ENCODE results near the gene FECH. TPM values are rescaled to one million over a fixed set of nuclear protein-coding genes. Genes with fewer than 3 reads are reported as not detected.
"Not testable (repeated sequence)": the region's sequence is repeated elsewhere in the genome, so short reads cannot be mapped to it uniquely, and the experiment has no call there.

The FECH gene
- total RNA-seq, 1 donor from 2014 or later, result 23.5 TPM

- H3K4me1 Mint-ChIP-seq (ENCODE audit: low read depth), result no peaks in the 10 kb centered on the region
- no peak overlapping the region for H3K27ac Mint-ChIP-seq
- no peaks in the 10 kb centered on the region for H3K9me3 Mint-ChIP-seq
- no peak for DNase-seq (ENCODE audit: low spot score)
- no peaks in the 10 kb centered on the region for H3K36me3 Mint-ChIP-seq (ENCODE audit: low read depth)
- peaks cover 2% of the 10 kb centered on the region for H3K27me3 Mint-ChIP-seq (ENCODE audit: insufficient read depth)
- H3K4me3 Mint-ChIP-seq, result no peak overlapping the region
- intact Hi-C loops (cut with micrococcal nuclease), result no loop called here
Observed at GRCh38 chr18:57539702-57540101, 46.8 kb downstream of the FECH start.

DNA sequence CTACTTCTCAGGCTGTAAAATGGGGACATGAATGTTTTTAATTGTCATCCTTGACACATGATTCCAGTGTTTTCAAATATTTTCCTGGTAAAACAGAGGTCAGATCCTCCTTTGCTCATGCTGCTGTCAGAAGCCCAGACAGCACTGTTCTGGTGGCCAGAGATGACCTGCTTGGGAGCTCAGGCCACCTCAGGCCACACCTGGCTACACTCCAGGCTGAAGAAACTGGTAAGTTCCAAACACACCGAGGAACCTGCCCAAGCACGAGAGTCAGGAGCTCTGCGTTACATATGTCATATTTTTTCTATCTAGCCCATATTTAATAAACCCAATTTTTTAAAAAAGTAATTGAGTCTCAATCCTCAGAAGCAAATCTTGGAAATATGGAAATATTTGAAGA, 47.9 kb downstream of the FECH start:
- no peak overlapping the region for H3K27ac Mint-ChIP-seq
- no peaks in the 10 kb centered on the region for H3K4me1 Mint-ChIP-seq (ENCODE audit: low read depth)
- H3K9me3 Mint-ChIP-seq, result no peaks in the 10 kb centered on the region
- no peaks in the 10 kb centered on the region for H3K36me3 Mint-ChIP-seq (ENCODE audit: low read depth)
- intact Hi-C loops (cut with micrococcal nuclease), result no loop called here
- DNase-seq (ENCODE audit: low spot score), result no peak
- peaks cover 2% of the 10 kb centered on the region for H3K27me3 Mint-ChIP-seq (ENCODE audit: insufficient read depth)
- no peak overlapping the region for H3K4me3 Mint-ChIP-seq

DNA sequence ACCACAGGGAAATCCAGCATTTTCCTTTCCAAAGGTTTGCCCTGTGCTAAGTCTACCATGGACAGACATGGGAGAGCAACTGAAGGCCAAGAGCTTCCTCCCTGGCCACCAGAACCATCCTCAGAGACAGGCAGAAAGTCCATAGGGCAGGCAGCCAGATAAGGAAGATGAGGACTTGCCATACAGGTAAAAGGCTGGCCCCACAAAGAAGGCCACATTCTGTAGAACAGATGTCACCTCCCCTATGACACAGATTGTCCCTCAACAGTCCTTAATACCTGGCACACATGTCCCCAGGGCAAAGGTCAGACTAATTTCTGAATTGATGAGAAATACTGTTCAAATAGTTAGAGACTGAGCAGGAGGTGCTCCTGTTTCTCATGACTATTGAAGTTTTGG, 52.0 kb downstream of the FECH start:
- Mint-ChIP-seq H3K27ac (no peak overlapping the region), H3K4me3 (no peak overlapping the region), H3K9me3 (no peaks in the 10 kb centered on the region), H3K27me3 (ENCODE audit: insufficient read depth) (peaks cover 4% of the 10 kb centered on the region), H3K4me1 (ENCODE audit: low read depth) (no peaks in the 10 kb centered on the region), H3K36me3 (ENCODE audit: low read depth) (no peaks in the 10 kb centered on the region)
- intact Hi-C loops (cut with micrococcal nuclease), result no loop called here
- no peak for DNase-seq (ENCODE audit: low spot score)

- intact Hi-C loops (cut with micrococcal nuclease), result no loop called here
- Mint-ChIP-seq H3K9me3 (no peaks in the 10 kb centered on the region), H3K4me1 (ENCODE audit: low read depth) (no peaks in the 10 kb centered on the region), H3K36me3 (ENCODE audit: low read depth) (no peaks in the 10 kb centered on the region), H3K4me3 (no peak overlapping the region), H3K27me3 (ENCODE audit: insufficient read depth) (peaks cover 4% of the 10 kb centered on the region), H3K27ac (no peak overlapping the region)
- no peak for DNase-seq (ENCODE audit: low spot score)
Observed at GRCh38 chr18:57533868-57534510, 52.5 kb downstream of the FECH start.

GRCh38 chr18:57533006-57533867, 53.3 kb downstream of the FECH start:
- Mint-ChIP-seq H3K27me3 (ENCODE audit: insufficient read depth) (peaks cover 4% of the 10 kb centered on the region), H3K27ac (no peak overlapping the region), H3K4me3 (no peak overlapping the region), H3K4me1 (ENCODE audit: low read depth) (no peaks in the 10 kb centered on the region), H3K36me3 (ENCODE audit: low read depth) (no peaks in the 10 kb centered on the region), H3K9me3 (no peaks in the 10 kb centered on the region)
- intact Hi-C loops (cut with micrococcal nuclease), result no loop called here
- DNase-seq (ENCODE audit: low spot score), result no peak

DNA sequence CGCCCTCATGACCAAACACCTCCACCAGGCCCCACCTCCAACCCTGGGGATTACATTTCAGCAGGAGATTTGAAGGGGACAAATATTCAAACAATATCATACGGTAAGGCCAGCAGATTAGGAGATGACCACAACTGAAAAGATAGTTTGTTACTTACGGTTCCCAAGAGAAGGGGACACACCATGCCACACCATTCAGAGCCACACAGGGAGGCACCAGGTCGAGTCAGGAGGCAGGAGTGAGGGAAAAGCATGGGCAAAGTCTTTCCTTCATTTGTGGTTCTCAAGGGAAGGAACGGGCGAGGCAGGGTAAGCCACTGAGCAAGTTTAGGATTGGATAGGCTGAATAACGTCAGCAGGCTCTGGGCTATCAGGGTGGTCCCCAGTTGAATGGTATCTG, 57.4 kb downstream of the FECH start:
- intact Hi-C loops (cut with micrococcal nuclease), result no loop called here
- peaks cover 6% of the 10 kb centered on the region for H3K27me3 Mint-ChIP-seq (ENCODE audit: insufficient read depth)
- DNase-seq (ENCODE audit: low spot score), result no peak
- H3K9me3 Mint-ChIP-seq, result no peaks in the 10 kb centered on the region
- no peak overlapping the region for H3K27ac Mint-ChIP-seq
- no peaks in the 10 kb centered on the region for H3K36me3 Mint-ChIP-seq (ENCODE audit: low read depth)
- H3K4me3 Mint-ChIP-seq, result no peak overlapping the region
- no peaks in the 10 kb centered on the region for H3K4me1 Mint-ChIP-seq (ENCODE audit: low read depth)

- Mint-ChIP-seq H3K27me3 (ENCODE audit: insufficient read depth) (peaks cover 6% of the 10 kb centered on the region), H3K9me3 (no peaks in the 10 kb centered on the region), H3K36me3 (ENCODE audit: low read depth) (no peaks in the 10 kb centered on the region), H3K27ac (no peak overlapping the region), H3K4me1 (ENCODE audit: low read depth) (no peaks in the 10 kb centered on the region), H3K4me3 (no peak overlapping the region)
- intact Hi-C loops (cut with micrococcal nuclease), result no loop called here
- no peak for DNase-seq (ENCODE audit: low spot score)
Observed at GRCh38 chr18:57527556-57528229, 58.8 kb downstream of the FECH start.

DNA sequence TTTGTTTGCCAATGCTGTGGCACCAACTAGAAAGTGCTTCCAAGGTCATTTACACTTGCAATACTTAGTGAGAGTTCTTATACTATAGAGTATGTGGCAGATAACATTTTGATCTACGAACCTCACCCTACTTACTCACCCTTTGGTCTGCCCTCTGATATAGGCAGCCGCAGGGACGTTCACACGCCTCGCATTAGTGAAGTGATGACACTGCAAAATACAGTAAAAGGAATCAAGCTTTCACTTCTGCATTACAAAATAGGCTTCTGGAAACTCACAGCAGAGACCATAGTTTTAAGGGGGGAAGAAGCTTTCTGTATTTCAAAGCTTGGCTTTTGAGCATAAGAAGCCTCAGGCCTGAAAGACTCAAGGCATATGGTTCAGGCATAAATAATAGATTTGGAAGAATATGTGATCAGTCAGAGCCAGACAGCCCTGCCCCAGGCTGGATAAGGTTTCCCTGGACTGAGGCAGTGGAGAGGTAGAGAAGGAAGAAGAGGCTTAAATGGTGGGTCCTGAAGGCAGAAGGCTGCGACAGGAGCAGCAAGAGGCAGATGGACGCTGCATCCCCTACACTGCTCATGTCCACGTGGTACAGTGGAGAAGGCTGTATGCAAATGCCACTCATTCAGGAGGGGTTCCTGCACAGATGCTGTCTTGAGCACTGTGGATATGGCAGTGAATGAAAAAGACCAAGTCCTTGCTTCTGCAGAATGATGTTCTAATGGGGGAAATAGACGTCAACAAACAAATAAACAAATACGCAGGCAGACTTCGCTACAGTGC, 63.1 kb downstream of the FECH start:
- Mint-ChIP-seq H3K4me3 (no peak overlapping the region), H3K27me3 (ENCODE audit: insufficient read depth) (peaks cover 4% of the 10 kb centered on the region), H3K4me1 (ENCODE audit: low read depth) (no peaks in the 10 kb centered on the region), H3K9me3 (no peaks in the 10 kb centered on the region), H3K36me3 (ENCODE audit: low read depth) (no peaks in the 10 kb centered on the region), H3K27ac (no peak overlapping the region)
- no peak for DNase-seq (ENCODE audit: low spot score)
- intact Hi-C loops (cut with micrococcal nuclease), result no loop called here

DNA sequence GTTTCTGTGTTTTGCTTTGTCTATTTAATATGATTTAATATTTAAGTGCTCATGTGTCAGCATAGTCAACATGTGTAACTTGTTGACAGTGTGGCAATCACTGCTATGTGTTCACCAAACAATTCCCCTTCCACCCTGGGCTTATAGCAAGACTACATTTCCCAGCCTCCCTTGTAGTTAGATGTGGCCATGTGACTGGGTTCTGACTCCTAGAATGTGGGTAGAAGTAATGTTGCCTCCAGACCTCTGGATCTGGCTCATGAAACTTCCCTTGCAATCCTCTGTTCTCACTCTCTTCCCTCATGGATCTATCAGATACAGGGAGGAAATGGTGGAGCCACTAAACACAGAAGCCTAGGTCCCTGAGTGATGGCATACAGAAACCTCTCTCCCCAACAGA, 64.2 kb downstream of the FECH start:
- H3K27me3 Mint-ChIP-seq (ENCODE audit: insufficient read depth); H3K4me3 Mint-ChIP-seq: not testable (repeated sequence)

DNA sequence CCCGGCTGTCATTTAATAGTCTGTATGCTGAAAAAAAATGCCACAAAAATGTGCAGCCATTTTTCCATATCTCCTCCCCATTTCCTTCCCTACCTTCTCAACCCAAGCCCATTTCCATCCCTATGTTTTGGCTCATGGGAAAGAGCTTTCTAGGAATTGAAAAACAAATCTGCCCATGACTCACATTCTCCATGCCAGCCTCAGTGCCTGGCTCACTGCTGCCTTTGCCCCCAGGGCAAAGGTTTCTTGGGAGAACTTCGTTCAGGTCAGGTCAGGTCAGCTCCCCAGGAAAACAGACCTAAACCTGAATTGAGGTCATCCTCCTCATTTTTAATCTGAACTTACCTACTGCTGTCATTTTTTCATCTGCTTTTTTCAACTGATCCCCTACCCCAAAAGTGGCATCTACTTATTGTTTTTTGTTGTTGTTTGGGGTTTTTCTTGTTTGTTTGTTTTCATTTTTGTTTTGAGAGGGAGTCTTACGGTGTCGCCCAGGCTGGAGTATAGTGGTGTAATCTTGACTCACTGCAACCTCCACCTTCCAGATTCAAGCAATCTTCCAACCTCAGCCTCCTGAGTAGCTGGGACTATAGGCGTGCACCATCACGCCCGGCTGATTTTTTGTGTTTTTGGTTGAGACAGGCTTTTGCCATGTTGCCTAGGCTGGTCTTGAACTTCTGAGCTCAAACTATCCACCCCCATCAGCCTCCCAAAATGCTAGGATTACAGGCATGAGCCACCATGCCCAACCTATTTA, 66.7 kb downstream of the FECH start:
- DNase-seq (ENCODE audit: low spot score), result no peak
- Mint-ChIP-seq H3K36me3 (ENCODE audit: low read depth) (no peaks in the 10 kb centered on the region), H3K27ac (no peak overlapping the region), H3K4me3 (no peak overlapping the region), H3K9me3 (no peaks in the 10 kb centered on the region), H3K4me1 (ENCODE audit: low read depth) (no peaks in the 10 kb centered on the region), H3K27me3 (ENCODE audit: insufficient read depth) (peaks cover 4% of the 10 kb centered on the region)
- intact Hi-C loops (cut with micrococcal nuclease), result no loop called here

More for the DNA sequence above, 64.2 kb downstream of the FECH start:
- H3K36me3 Mint-ChIP-seq (ENCODE audit: low read depth); H3K4me1 Mint-ChIP-seq (ENCODE audit: low read depth); DNase-seq (ENCODE audit: low spot score); intact Hi-C loops (cut with micrococcal nuclease); H3K27ac Mint-ChIP-seq; H3K9me3 Mint-ChIP-seq: not testable (repeated sequence)

GRCh38 chr18:57518533-57518932, 68.0 kb downstream of the FECH start:
- no peaks in the 10 kb centered on the region for H3K4me1 Mint-ChIP-seq (ENCODE audit: low read depth)
- H3K9me3 Mint-ChIP-seq, result no peaks in the 10 kb centered on the region
- no peak overlapping the region for H3K27ac Mint-ChIP-seq
- DNase-seq (ENCODE audit: low spot score), result no peak
- H3K4me3 Mint-ChIP-seq, result no peak overlapping the region
- H3K27me3 Mint-ChIP-seq (ENCODE audit: insufficient read depth), result peaks cover 3% of the 10 kb centered on the region
- intact Hi-C loops (cut with micrococcal nuclease), result no loop called here
- H3K36me3 Mint-ChIP-seq (ENCODE audit: low read depth), result no peaks in the 10 kb centered on the region

- H3K36me3 Mint-ChIP-seq (ENCODE audit: low read depth), result no peaks in the 10 kb centered on the region
- intact Hi-C loops (cut with micrococcal nuclease), result no loop called here
- H3K4me3 Mint-ChIP-seq, result no peak overlapping the region
- H3K4me1 Mint-ChIP-seq (ENCODE audit: low read depth), result no peaks in the 10 kb centered on the region
- DNase-seq (ENCODE audit: low spot score), result no peak
- no peaks in the 10 kb centered on the region for H3K9me3 Mint-ChIP-seq
- no peak overlapping the region for H3K27ac Mint-ChIP-seq
- peaks cover 3% of the 10 kb centered on the region for H3K27me3 Mint-ChIP-seq (ENCODE audit: insufficient read depth)
Observed at GRCh38 chr18:57516056-57516455, 70.4 kb downstream of the FECH start.
